HEK293T (cell line): ENCODE measurements around the gene NINL.

Experiments used
- CTCF ChIA-PET: fragments of 350-600 bp; formaldehyde crosslinking; extraction: SDS; loops from one replicate; lab custom pipeline; 2021; ENCODE audit warnings: antibody characterized with exemption, inconsistent platforms; lab: Yijun Ruan, JAX
- POLR2A ChIA-PET: fragments of 350-600 bp; formaldehyde crosslinking; extraction: SDS; loops from one replicate; lab custom pipeline; 2020; ENCODE audit warnings: antibody characterized with exemption, inconsistent platforms; lab: Yijun Ruan, JAX
- DNase-seq: peaks from one replicate; pipeline ENCODE4 v3.0.0; 2012; ENCODE audit warnings: mixed read lengths; ENCODE audit errors: extremely low spot score
- ARNT ChIP-seq: fragments of 450-650 bp; IDR thresholded peaks from 2 replicates; pipeline ENCODE4 v1.6.1; 2017; ENCODE audit warnings: mild to moderate bottlenecking
- BHLHE40 ChIP-seq: fragments of 450-650 bp; IDR thresholded peaks from 2 replicates; pipeline ENCODE4 v1.6.1; 2016; ENCODE audit warnings: mild to moderate bottlenecking, moderate library complexity, borderline replicate concordance
- CTBP1 ChIP-seq: fragments of 450-650 bp; IDR thresholded peaks from 2 replicates; pipeline ENCODE4 v1.6.1; 2016; ENCODE audit warnings: borderline replicate concordance
- ELF4 ChIP-seq: fragments of 450-650 bp; IDR thresholded peaks from 2 replicates; pipeline ENCODE4 v1.6.1; 2017; ENCODE audit warnings: antibody characterized with exemption
- FOXA1 ChIP-seq: fragments of 450-650 bp; IDR thresholded peaks from 2 replicates; pipeline ENCODE4 v1.6.1; 2016; ENCODE audit warnings: mild to moderate bottlenecking
- FOXK2 ChIP-seq: fragments of 450-650 bp; IDR thresholded peaks from 2 replicates; pipeline ENCODE4 v1.6.1; 2016; ENCODE audit warnings: mild to moderate bottlenecking
- FOXM1 ChIP-seq: fragments of 450-650 bp; IDR thresholded peaks from 2 replicates; pipeline ENCODE4 v1.6.1; 2017; ENCODE audit warnings: mild to moderate bottlenecking, borderline replicate concordance
- HDGF ChIP-seq: fragments of 450-650 bp; IDR thresholded peaks from 2 replicates; pipeline ENCODE4 v1.6.1; 2017; ENCODE audit warnings: antibody characterized with exemption, borderline replicate concordance
- L3MBTL2 ChIP-seq: fragments of 450-650 bp; conservative IDR thresholded peaks from 2 replicates; pipeline ENCODE4 v1.6.1; 2016; ENCODE audit warnings: mild to moderate bottlenecking
- LEF1 ChIP-seq: fragments of 450-650 bp; IDR thresholded peaks from 2 replicates; pipeline ENCODE4 v1.6.1; 2017; ENCODE audit warnings: mild to moderate bottlenecking, borderline replicate concordance
- NFRKB ChIP-seq: fragments of 450-650 bp; IDR thresholded peaks from 2 replicates; pipeline ENCODE4 v1.6.1; 2016; ENCODE audit warnings: mild to moderate bottlenecking, moderate library complexity
- PKNOX1 ChIP-seq: fragments of 450-650 bp; IDR thresholded peaks from 2 replicates; pipeline ENCODE4 v1.6.1; 2016
- SP1 ChIP-seq: fragments of 450-650 bp; IDR thresholded peaks from 2 replicates; pipeline ENCODE4 v1.6.1; 2017
- SUZ12 ChIP-seq: fragments of 450-650 bp; IDR thresholded peaks from 2 replicates; pipeline ENCODE4 v1.6.1; 2016; ENCODE audit warnings: mild to moderate bottlenecking
- TARDBP ChIP-seq: fragments of 450-650 bp; IDR thresholded peaks from 2 replicates; pipeline ENCODE4 v1.6.1; 2016
- ZNF384 ChIP-seq: fragments of 450-650 bp; IDR thresholded peaks from 2 replicates; pipeline ENCODE4 v1.6.1; 2016

Gene NINL

GRCh38 chr20:25526446-25526845 is 58.9 kb downstream of the NINL start:
- POLR2A ChIA-PET, result no interaction called here
- DNase-seq, result no peak
- CTCF ChIA-PET, result no interaction called here
- TF ChIP-seq FOXK2 (no peak), SP1 (no peak), HDGF (no peak), ARNT (no peak), L3MBTL2 (no peak), SUZ12 (no peak), ELF4 (no peak), FOXA1 (no peak), LEF1 (no peak), CTBP1 (no peak), PKNOX1 (no peak), FOXM1 (no peak), ZNF384 (no peak), TARDBP (no peak), BHLHE40 (no peak), NFRKB (no peak)

- ChIA-PET CTCF (no interaction called here), POLR2A (no interaction called here)
- TF ChIP-seq FOXM1 (no peak), ARNT (no peak), NFRKB (no peak), TARDBP (no peak), ZNF384 (no peak), LEF1 (no peak), CTBP1 (no peak), ELF4 (no peak), HDGF (no peak), PKNOX1 (no peak), L3MBTL2 (no peak), FOXA1 (no peak)
- no peak for DNase-seq
Measured at GRCh38 chr20:25525867-25526266, 59.5 kb downstream of the NINL start.

- ChIA-PET POLR2A (no interaction called here), CTCF (no interaction called here)
- TF ChIP-seq ELF4 (no peak), TARDBP (no peak), LEF1 (no peak), NFRKB (no peak), HDGF (no peak), L3MBTL2 (no peak), FOXA1 (no peak), ARNT (no peak), BHLHE40 (no peak), SP1 (no peak), FOXM1 (no peak), FOXK2 (no peak), SUZ12 (no peak), PKNOX1 (no peak), ZNF384 (no peak)
- no peak for DNase-seq
Measured at GRCh38 chr20:25525295-25525694, 60.0 kb downstream of the NINL start.

GRCh38 chr20:25521382-25521781 is 63.9 kb downstream of the NINL start:
- CTCF ChIA-PET, result no interaction called here
- TF ChIP-seq NFRKB (no peak), ZNF384 (no peak), HDGF (no peak), FOXK2 (no peak), ELF4 (no peak), SUZ12 (no peak), PKNOX1 (no peak), CTBP1 (no peak), L3MBTL2 (no peak), TARDBP (no peak), ARNT (no peak), SP1 (no peak), BHLHE40 (no peak), FOXA1 (no peak), FOXM1 (no peak), LEF1 (no peak)
- POLR2A ChIA-PET, result no interaction called here
- no peak for DNase-seq

GRCh38 chr20:25517124-25517523 is 68.2 kb downstream of the NINL start:
- ChIA-PET POLR2A (no interaction called here), CTCF (no interaction called here)
- DNase-seq, result no peak
- TF ChIP-seq LEF1 (no peak), SUZ12 (no peak), PKNOX1 (no peak), FOXA1 (no peak), ELF4 (no peak), ZNF384 (no peak), SP1 (no peak), FOXM1 (no peak), L3MBTL2 (no peak), CTBP1 (no peak), FOXK2 (no peak), HDGF (no peak), BHLHE40 (no peak), TARDBP (no peak), ARNT (no peak), NFRKB (no peak)
